ENCODE measurements around the gene NXT1. TPM values are rescaled to one million over a fixed set of nuclear protein-coding genes. Genes with fewer than 3 reads are reported as not detected.

Gene NXT1
- total and polyA plus RNA-seq, 2 donors (not counting 1 experiment from before 2014, with no cell fraction given), result 14.1 to 17.2 TPM

GRCh38 chr20:23337312-23337711 lies 13.3 kb upstream of the NXT1 start:
- H2AFZ ChIP-seq (ENCODE audit: low read length), result no peak overlapping the region
- no peak overlapping the region for H3K27ac ChIP-seq (ENCODE audit: insufficient read depth, low read length)
- no peak for DNase-seq (ENCODE audit: low read depth in 2 of 2)
- no peaks in the 10 kb centered on the region for H3K79me2 ChIP-seq (ENCODE audit: control insufficient read depth, insufficient read depth, low read length)
- H3K9me3 ChIP-seq (ENCODE audit: control insufficient read depth, insufficient read depth, low read depth, low read length), result no peaks in the 10 kb centered on the region
- H3K36me3 ChIP-seq (ENCODE audit: control insufficient read depth, insufficient read depth, low read length), result no peaks in the 10 kb centered on the region
- H3K27me3 ChIP-seq (ENCODE audit: control insufficient read depth, insufficient read depth, low read length), result peaks cover 7% of the 10 kb centered on the region
- TF ChIP-seq CTCF (conservative IDR thresholded peaks at IDR 0.05 in 1 of 2, IDR thresholded peaks at IDR 0.05 in 1 of 2; ENCODE audit: low read depth in 1 of 2, low read length in 2 of 2), result no peak
- TF ChIP-seq EZH2 (IDR thresholded peaks at IDR 0.05; ENCODE audit: low read length, missing control alignments), result no peak
- H3K4me1 ChIP-seq (ENCODE audit: control insufficient read depth, extremely low read depth, insufficient read depth, low read length), result no peaks in the 10 kb centered on the region
- no peaks in the 10 kb centered on the region for H4K20me1 ChIP-seq (ENCODE audit: control insufficient read depth, extremely low read depth, insufficient read depth, low read length)
- no peak overlapping the region for H3K9ac ChIP-seq (ENCODE audit: insufficient read depth, low read length)
- no peak overlapping the region for H3K4me3 ChIP-seq (replicated peaks in 1 of 4; ENCODE audit: control extremely low read depth in 1 of 4, insufficient read depth in 1 of 4, low read depth in 3 of 4, low read length in 4 of 4)
- H3K4me2 ChIP-seq (ENCODE audit: extremely low read depth, insufficient read depth, low read length), result no peak overlapping the region

- Histone ChIP-seq H3K9me3 (ENCODE audit: control insufficient read depth, insufficient read depth, low read depth, low read length) (no peaks in the 10 kb centered on the region), H2AFZ (ENCODE audit: low read length) (no peak overlapping the region), H3K4me2 (ENCODE audit: extremely low read depth, insufficient read depth, low read length) (no peak overlapping the region), H3K4me3 (replicated peaks in 1 of 4; ENCODE audit: control extremely low read depth in 1 of 4, insufficient read depth in 1 of 4, low read depth in 3 of 4, low read length in 4 of 4) (no peak overlapping the region), H3K27me3 (ENCODE audit: control insufficient read depth, insufficient read depth, low read length) (peaks cover 7% of the 10 kb centered on the region), H4K20me1 (ENCODE audit: control insufficient read depth, extremely low read depth, insufficient read depth, low read length) (no peaks in the 10 kb centered on the region), H3K27ac (ENCODE audit: insufficient read depth, low read length) (no peak overlapping the region), H3K4me1 (ENCODE audit: control insufficient read depth, extremely low read depth, insufficient read depth, low read length) (no peaks in the 10 kb centered on the region), H3K9ac (ENCODE audit: insufficient read depth, low read length) (no peak overlapping the region), H3K36me3 (ENCODE audit: control insufficient read depth, insufficient read depth, low read length) (no peaks in the 10 kb centered on the region), H3K79me2 (ENCODE audit: control insufficient read depth, insufficient read depth, low read length) (no peaks in the 10 kb centered on the region)
- DNase-seq (ENCODE audit: low read depth in 2 of 2), result no peak
- no peak for TF ChIP-seq CTCF (conservative IDR thresholded peaks at IDR 0.05 in 1 of 2, IDR thresholded peaks at IDR 0.05 in 1 of 2; ENCODE audit: low read depth in 1 of 2, low read length in 2 of 2)
These were observed 10.6 kb upstream of the NXT1 start for GRCh38 chr20:23339986-23340385.

- Histone ChIP-seq H3K4me3 (replicated peaks in 1 of 4; ENCODE audit: control extremely low read depth in 1 of 4, insufficient read depth in 1 of 4, low read depth in 3 of 4, low read length in 4 of 4) (no peak overlapping the region), H3K4me1 (ENCODE audit: control insufficient read depth, extremely low read depth, insufficient read depth, low read length) (no peaks in the 10 kb centered on the region), H3K27me3 (ENCODE audit: control insufficient read depth, insufficient read depth, low read length) (peaks cover 7% of the 10 kb centered on the region), H2AFZ (ENCODE audit: low read length) (no peak overlapping the region), H3K36me3 (ENCODE audit: control insufficient read depth, insufficient read depth, low read length) (no peaks in the 10 kb centered on the region), H4K20me1 (ENCODE audit: control insufficient read depth, extremely low read depth, insufficient read depth, low read length) (no peaks in the 10 kb centered on the region), H3K9ac (ENCODE audit: insufficient read depth, low read length) (no peak overlapping the region), H3K4me2 (ENCODE audit: extremely low read depth, insufficient read depth, low read length) (no peak overlapping the region), H3K9me3 (ENCODE audit: control insufficient read depth, insufficient read depth, low read depth, low read length) (no peaks in the 10 kb centered on the region), H3K79me2 (ENCODE audit: control insufficient read depth, insufficient read depth, low read length) (no peaks in the 10 kb centered on the region), H3K27ac (ENCODE audit: insufficient read depth, low read length) (no peak overlapping the region)
- peak; percentile 50 to 83 for DNase-seq (ENCODE audit: low read depth in 2 of 2)
- TF ChIP-seq EZH2 (IDR thresholded peaks at IDR 0.05; ENCODE audit: low read length, missing control alignments) (no peak), CTCF (conservative IDR thresholded peaks at IDR 0.05 in 1 of 2, IDR thresholded peaks at IDR 0.05 in 1 of 2; ENCODE audit: low read depth in 1 of 2, low read length in 2 of 2) (peak; percentile 60 to 86)
These were observed 10.1 kb upstream of the NXT1 start for GRCh38 chr20:23340524-23340923.
